T-helper 2 cell treated with Interferon-gamma antibody and Interleukin-4, amounts not matched to agents 100 ng/mL and 5 ng/mL, for 36 hours (primary cell): ENCODE results near the gene LSS. TPM values are rescaled to one million over a fixed set of nuclear protein-coding genes. Genes with fewer than 3 reads are reported as not detected.

ENCODE experiments used
- intact Hi-C: fragments of 100-400 bp; cut with micrococcal nuclease; formaldehyde crosslinking; loops from one replicate; pipeline ENCODE4 v1.15.1; 2023
- total RNA-seq: library from RNA; stranded (reverse); gene quantifications from 2 replicates; pipeline ENCODE4 v1.2.3, GENCODE V29; 2022

Gene LSS
- total RNA-seq, 1 donor from 2014 or later = 41.0 TPM

DNA sequence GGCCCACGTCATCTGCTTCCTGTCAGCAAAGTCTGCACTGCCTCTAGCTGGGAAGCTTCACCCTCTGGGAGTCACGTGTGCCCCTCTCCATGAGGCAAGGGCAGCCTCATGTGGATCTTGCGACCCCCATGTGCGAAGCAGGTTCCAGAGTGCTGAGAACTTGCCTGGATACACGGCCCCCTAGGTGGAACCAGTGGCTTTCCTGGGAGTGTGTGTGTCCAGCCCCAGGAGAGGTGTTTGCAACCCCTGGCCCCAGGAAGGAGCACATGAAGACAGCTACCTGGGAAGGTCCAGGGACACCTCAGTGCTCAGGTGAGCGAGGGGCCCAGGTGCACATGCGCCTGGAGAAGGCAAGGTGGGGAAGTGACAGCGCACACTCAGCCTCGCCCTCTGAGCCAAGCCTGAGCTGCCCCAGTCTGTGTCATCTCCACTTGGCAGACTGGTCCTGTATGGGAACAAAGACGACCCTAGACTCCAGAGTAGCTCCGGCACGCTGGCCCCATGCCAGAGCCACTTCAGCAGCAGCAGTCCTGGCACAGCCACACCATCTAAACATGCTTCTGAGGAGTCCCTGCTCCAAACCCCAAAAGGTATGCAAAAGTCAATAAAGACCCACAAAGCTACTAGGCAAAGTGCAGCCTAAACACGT lies 8.9 kb downstream of the LSS start:
- intact Hi-C loops = no loop called here

DNA sequence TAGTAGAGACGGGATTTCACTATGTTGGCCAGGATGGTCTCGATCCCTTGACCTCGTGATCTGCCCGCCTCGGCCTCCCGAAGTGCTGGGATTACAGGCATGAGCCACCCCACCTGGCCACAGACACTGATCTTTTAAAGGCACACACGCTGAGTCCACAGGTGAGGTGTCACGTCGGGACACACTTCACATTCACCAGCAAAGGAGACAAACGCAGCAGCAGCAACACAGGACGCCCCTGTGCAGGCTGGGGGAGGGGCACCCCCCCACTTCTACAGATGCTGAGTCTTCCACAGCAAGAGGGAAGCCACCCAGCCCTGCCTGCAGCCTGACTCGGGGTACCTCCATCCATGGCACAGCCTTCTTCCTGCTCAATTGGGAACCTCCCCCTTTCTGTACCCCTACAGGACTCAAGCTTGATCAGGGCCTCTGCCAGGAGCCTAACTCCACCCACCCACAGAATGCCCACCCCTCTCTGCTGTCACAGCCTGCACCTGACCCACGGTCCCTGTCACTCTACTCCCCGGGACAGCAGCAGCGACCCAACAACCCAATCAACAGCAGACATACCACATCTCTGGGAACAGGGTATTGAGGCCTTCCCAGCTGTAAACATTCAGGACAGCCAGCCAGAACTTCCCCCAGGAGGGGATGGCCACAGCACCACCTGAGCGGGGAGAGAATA lies 9.5 kb downstream of the LSS start:
- intact Hi-C loops = no loop called here

DNA sequence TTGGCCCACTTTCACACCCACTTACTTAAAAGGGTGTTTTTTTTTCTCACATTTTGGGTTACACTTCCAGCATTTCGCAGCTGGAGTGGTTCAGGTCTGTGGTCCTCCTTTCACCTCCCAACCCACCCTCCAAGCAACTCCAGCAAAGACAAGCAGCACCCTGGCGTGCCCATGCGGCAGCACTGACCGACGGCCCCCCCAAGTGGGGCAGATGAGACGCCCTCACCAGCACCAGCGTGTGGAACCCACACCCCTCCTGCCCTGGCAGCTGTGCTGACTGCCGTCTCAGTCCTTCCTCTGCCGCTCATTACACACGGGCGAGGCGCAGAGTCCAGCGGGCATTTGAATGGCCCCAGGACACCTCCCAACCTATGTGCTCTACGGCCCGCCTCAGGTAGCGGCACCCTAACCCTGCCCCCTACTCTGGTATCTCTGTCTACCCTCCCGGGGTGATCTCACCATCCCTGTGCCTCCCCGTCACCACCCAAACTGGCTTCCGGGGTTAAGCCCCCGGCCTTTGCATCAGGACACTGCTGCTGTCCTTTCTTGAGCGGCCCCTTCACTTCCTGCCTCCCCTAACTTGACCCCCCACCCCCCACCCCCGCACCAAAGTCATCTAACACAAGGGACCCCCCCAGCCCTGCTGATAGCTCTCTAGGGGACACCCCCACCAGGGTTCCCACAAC lies 10.9 kb downstream of the LSS start:
- intact Hi-C loops = no loop called here

DNA sequence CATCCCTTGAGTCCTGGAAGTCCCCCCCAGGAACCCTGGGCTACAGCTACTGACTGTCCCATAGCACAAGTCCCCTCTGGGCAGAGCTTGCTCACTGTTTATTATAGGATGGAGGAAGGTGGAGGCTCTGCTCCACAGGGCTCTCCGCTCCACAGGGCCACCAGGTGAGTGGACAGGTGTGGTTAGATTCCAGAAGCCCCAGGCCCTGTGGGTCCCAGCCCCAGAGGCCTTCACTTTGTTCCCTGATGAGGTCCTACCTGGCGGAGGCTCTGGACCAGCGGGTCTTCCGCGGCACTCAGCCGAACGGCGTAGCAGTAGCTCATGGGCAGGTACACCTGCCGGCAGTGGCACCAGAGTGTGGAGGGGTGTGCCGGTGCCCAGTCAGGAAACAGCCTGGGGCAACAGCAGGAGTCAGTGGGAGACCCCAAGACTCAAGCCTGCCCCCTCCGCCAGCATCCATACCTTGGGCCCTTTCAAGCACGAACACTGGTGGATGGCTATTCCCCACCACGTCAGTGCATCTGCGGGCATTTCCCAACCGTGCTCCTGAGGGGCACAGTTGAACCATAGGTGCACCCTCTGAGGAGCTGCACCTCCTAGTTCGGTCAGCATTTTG lies 12.3 kb downstream of the LSS start:
- intact Hi-C loops = no loop called here

DNA sequence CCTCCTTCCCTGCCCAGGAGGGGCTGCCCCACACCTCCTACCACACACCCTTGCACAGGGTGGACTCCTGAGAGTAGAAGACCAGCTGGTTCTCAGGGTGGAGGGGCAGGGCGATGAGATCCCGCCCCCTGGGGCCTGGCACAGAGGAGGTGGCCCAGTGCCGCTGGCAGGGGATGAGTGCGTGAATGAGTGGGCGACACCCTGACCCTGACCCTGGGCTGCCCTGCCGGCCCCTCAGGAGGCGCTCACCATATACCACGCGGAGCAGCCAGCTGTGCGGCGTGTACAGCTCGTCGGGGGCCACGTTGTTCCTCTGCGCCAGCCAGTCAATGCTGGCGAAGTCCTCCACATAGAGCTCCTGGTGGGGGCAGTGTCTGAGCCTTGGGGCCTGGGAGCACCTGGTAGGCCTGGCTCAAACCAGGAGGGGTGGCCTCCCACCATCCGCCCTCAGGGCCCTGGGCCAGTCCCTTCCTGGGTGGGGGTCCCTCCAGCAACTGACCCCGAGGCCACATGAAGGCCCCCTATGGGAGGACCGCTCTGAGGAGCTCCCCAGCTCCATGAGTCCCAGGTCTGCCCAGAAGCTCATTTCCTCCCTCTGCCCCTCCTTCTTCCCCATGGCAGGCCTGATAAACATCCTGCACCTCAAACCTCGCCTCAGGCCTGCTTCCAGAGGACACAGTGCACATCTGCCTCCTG lies 13.0 kb downstream of the LSS start:
- intact Hi-C loops = no loop called here

DNA sequence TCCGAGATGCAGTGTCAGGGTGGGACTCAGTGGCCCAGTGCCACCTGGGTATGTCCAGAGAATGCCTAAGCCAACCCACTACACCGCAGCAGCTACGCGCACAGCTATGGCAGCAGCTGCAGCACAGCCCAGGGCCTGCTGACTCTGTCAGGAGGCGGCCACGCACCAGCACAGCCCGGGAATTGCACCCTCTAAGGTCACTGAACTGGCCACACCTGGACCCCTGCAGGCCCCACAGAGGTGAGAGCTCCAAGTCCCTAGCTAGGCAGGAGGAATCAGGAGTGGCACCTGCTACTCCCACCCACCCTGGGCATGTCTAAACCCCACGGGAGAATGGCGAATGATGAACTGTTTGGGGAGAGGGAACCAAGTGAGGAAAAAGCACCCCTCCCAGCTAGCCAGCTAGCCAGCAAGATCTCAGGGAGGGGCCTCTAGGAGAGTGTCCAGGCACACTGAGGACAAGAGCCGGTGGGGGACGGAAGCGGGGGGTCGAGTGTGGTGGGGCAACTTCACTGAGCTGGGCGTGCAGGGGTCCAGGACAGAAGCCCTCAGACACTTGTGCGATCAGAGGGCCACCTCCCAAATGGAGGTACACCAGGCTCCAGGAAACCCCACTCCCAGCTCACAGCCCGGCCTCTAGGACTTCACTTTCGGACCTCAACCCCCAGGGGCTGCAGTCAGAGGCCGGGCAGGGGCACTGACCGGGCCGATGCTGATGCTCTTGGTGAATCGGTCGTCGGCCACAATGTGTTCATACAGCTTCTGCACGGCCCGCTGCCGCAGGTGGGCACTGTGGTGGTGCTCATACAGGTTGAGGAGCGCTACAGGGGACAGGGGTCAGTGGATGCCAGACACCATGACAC lies 13.9 kb downstream of the LSS start:
- intact Hi-C loops = no loop called here

DNA sequence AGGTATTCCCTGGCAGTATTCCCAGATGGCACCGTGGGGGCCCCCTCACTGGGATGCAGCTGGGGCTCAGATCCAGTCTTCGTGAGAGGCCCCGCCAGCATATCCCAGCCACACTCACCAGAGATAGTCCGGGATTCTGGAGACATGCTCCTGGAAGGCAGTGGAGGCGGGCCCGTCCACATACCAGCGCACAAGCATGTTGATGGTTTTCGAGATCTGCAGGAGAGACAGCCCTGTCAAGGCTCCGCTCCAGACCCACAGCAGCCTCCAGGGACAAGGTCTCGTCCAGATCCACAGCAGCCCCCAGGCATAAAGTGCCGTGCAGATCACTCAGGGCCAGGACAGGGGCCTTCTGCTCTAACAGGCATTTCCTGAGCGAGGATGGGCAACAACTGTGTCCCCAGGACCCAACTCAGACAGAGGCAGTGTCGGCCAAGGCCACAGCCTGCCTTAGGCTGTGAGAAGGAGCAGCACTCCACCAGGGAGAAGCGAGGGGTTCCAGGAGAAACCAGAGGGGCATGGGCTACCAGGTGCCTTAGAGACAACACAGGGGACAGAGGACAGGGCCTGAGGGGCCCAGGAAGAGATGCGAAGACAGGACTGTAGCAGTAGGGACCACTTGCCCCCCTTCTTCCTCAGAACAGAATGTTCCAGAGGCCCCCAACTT lies 14.8 kb downstream of the LSS start:
- intact Hi-C loops = no loop called here

DNA sequence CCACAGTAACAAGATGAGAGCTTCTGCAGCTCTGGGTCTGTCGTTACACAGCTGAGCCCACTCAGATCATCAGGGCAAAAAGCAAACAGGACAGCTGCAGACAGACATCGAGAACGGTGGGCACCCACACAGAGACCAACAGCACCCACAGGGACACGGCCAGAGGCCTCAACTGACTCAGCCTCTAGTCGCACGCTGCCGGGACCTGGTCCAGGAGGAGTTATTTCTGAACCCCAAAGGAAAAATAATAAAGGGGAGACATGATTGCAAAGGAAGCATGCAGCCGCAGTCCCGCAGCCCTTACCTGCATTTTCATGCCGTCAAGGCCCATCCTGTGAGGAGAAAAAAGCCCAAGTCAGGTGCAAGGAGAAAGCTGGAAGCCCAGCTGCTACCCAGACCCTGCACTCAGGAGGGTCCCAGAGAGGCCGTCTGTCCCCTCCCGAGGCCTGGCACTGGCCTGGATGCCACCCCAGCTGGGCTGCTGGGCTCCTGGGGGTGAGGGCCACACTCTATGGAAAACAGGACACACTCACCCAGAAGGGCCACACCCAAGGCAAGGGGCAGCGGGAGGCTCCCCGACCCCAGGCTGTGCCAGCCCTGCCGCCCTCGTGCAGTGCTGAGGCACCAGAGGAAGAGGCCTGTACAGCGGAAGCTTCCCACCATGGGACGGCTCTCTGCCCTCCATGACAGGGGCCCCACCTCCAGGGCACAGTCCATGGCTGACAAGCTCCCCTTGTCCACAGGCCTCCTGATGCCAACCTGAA lies 15.7 kb downstream of the LSS start:
- intact Hi-C loops = no loop called here

DNA sequence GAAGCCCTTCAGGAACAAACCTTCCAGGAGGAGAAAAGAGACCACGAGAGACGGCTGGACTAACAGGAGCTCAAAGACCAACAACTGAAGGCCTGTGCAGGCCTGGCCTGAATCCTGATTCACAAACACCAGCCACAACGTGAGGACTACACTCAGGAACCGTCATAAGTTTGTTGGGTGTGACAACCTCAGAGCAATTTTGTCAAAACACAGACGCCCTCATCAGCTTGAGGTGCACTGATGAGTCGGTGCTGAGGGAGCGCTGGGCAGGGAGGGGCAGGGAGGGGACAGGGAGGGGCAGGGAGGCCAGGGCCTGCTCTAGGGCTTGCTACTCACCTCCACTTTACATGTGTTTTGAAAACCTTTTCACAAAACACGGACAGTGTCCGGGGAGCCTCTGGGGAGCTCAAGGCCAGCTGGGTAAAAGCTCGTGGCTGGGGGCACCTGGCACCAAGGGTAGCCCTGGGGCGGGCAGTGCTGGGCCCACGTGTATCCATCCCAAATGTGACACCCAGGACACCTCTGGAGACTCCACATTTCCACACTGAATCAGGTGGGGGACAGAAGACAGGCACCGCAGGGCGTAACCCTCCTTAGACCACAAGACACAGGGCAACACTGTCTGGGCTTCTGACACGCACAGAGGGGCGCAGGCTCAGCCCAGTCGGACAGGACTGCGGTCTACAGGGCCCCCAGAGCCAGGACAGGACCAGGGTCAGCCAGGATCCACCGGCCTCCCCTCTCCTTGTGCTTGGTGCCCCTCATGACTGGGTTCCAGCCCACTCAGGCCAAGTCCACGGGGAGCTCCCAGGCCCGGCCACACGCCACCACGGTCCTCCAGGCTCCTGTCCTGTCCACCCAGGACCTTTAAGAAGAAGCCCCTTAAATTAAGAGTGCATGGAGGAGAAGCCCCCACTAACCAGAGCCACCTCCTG lies 16.5 kb downstream of the LSS start:
- intact Hi-C loops = no loop called here

DNA sequence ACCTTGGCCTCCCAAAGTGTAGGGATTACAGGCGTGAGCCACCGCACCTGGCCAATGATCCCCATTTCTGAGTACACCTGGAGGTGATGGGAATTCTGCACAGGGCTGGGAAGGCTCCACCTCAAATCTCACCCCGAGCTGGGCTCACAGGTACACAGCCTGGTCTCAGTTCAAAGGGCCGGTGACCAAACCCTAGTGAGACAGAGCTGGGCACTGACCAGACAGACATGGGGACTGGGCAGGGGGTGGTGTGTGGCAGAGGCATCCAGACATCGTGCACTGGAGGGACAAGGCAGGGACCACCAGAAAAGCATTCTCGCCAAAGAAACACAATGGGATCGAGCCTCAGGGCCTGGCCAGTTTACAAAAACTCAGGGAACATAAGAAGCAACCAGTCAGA lies 17.2 kb downstream of the LSS start:
- intact Hi-C loops = no loop called here

DNA sequence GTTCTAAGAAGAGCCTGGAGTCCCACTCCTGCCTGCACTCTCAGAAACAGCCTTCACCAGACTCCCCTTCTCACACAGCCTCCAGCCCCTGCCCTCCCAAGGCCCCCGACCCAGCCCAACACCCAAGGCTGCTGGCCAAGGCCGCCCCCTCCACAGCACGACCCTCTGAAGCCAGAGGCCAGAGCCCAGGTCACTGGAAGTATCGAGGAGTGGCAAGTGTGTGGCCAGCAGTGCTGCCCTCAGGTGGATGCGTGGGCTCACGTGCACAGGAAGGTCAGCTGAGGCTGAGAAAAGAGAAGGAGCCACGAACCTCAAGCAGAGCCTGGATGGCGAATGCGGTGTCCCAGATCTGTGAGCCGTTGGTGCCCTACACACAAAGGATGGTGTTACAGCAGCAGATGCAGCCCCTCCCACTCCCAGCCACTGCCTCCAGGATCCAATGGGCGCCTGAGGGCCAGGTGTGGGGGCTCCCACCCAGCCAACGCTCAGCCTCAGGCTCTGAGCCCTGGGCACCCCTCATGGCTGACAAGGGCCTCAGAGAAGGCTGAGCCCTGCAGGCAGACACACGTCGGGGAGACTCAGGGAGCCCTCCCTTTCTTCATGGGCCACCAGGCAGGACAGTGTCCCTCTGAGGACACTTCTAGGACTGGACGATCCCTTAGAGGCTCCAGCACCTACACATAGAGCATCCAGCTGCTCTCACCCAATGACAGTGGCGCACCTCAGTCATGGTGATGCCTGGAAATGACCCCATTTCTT lies 18.0 kb downstream of the LSS start:
- intact Hi-C loops = no loop called here

DNA sequence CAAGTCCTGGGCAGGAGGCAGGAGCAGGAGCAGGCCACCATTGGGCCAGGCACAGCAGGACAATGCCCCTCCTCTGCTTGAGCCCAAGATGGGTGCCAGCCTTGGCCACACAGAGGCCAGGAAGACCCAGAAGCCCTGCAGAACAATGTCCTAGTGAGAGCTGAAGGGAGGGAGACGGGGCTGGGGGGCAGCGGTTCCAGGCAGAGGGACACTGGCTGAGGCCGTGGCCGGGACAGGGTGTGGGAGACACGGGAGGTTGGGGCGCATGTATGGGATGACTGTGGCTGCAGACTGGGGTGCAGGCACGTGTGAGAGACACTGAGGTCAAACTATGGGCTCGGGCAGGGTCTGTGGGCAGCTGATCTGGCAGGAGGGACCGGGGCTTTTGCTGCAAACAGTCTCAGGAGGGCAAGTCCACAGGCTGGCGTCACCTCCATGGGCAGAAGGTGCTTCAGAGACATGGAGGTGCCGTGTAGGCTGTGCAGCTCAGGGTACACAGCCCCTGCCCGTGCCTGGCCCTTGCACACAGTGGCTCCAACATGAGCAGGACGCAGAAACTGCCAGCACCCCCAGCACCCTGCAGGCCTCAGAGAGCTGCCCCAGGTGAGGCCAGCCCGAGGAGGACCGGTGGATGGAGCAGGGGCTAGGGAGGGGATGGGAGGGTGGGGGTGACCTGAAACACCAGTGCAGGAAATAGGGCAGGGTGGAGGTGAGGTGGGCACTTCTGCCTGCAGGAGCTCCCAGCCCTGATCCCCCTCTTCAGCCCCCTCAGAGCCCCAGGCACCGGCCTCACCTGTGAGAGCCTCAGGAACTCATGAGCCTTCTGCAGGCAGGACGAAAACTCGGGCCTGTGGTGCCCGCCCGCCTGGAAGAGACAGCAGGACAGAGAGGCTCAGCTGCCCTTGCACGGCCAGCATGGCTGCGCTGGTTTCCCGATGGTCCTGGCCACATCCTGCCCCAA lies 19.5 kb downstream of the LSS start:
- intact Hi-C loops = no loop called here

DNA sequence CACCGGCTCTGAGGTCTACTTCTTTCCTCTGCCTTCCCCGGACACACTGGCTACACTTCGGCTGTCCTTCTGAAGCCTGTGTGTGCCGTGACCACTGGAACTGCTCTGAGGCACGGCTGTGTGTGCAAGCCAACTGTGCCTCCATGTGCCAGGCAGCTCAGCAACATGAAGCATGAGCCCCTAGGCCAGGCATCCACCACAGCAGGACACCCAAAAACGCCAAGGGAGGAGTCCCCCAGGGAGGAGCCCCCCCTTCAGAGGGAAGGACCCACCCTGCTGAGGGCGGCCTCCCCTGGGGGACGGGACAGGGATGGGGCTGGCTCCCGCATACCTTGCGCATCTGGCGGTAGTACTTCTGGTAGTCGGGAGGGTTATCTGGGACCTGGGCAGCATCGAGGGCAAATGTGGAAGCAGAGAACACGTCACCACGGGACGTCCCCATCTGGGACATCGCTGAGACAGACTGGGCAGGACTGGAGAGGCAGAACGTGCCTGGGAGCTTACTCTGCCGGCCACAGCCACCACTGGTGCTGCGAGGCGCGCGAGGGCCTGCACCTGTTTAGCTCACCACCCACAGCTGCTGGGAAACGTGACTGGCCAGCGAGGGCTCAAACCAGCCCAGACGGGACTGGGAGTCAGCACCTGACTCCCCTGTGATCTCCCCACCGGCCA lies 20.5 kb downstream of the LSS start:
- intact Hi-C loops = no loop called here

DNA sequence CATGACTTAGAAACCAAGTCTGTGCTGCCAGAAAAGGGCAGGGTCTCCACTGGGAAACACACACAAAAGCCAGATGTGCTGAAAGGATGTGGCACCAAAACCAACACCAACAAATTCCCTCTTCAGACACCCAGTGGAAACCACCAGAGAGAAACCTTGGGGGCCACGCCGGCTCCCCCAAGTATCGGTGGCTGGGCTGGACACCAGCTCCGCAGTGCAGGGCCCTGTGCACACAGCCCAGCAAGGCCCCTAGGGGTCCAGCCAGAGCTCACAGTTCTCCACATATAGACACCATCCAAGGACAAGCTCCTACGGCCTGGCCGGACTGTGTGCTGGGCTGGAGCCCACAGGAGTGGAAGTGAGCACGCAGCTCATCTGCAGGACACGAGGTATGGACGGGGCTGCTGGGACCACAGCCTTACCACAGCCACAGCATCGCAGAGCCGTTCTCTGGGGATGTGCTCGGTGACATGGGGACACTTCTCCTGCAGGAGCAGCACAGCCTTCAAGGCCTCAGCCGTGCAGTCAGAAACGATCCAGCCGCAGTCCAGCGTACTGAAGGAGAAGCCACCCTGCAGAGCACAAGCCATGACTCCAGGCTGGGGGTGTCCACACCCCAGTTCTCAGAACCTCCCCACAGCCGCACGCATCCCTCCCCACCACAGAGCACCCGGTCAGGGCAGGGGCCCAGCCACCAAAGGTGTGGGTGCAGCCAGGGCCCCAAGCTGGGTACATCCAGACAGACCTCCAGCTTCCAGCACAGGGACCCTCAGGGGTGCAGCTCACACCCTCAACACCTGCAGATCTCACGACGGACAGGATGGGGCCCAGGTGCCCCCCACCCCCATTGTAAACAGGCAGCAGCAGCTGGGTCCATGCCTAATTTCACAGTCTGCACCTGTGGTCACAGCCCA lies 21.3 kb downstream of the LSS start:
- intact Hi-C loops = no loop called here
